Osteoblast (primary cell): ENCODE results near the gene ZWILCH. TPM values are rescaled to one million over a fixed set of nuclear protein-coding genes. Genes with fewer than 3 reads are reported as not detected.

Experiments
- DNase-seq: peaks from one replicate; pipeline ENCODE4 v3.0.0; 2011; ENCODE audit warnings: low spot score, mixed read lengths; ENCODE audit not compliant: insufficient read length; ENCODE audit errors: missing footprints
- H2AFZ ChIP-seq: 2 replicates; pipeline ENCODE4 v1.6.0; 2011; ENCODE audit warnings: mild to moderate bottlenecking, low read length
- H3K27ac ChIP-seq: 2 replicates; pipeline ENCODE4 v1.5.1; 2011; ENCODE audit warnings: mild to moderate bottlenecking, low read depth, low read length, moderate library complexity
- H3K27me3 ChIP-seq: 2 replicates; pipeline ENCODE4 v1.6.0; 2012; ENCODE audit warnings: mild to moderate bottlenecking, control low read depth, inconsistent platforms, low read length, moderate library complexity; ENCODE audit not compliant: insufficient read depth
- H3K36me3 ChIP-seq: 2 replicates; pipeline ENCODE4 v1.5.1; 2011; ENCODE audit warnings: mild to moderate bottlenecking, low read length, control low read depth, moderate library complexity; ENCODE audit not compliant: insufficient read depth
- H3K4me1 ChIP-seq: 2 replicates; pipeline ENCODE4 v1.5.1; 2011; ENCODE audit warnings: mild to moderate bottlenecking, low read length, control low read depth, moderate library complexity; ENCODE audit not compliant: insufficient read depth
- H3K4me2 ChIP-seq: 2 replicates; pipeline ENCODE4 v1.6.0; 2011; ENCODE audit warnings: mild to moderate bottlenecking, low read length; ENCODE audit not compliant: insufficient read depth
- H3K4me3 ChIP-seq: fragments of 200-600 bp; sonication (generic); 3 replicates; pipeline ENCODE4 v1.5.1; 2012; ENCODE audit warnings: mild to moderate bottlenecking, low read length, inconsistent platforms; ENCODE audit not compliant: insufficient read depth
- H3K79me2 ChIP-seq: 2 replicates; pipeline ENCODE4 v1.6.0; 2012; ENCODE audit warnings: mild to moderate bottlenecking, low read length, control low read depth, inconsistent platforms; ENCODE audit not compliant: insufficient read depth
- H3K9me3 ChIP-seq: 2 replicates; pipeline ENCODE4 v1.5.1; 2011; ENCODE audit warnings: low read depth, low read length, control low read depth
- H4K20me1 ChIP-seq: 2 replicates; pipeline ENCODE4 v1.6.0; 2012; ENCODE audit warnings: mild to moderate bottlenecking, low read length, control low read depth; ENCODE audit not compliant: insufficient read depth
- CTCF ChIP-seq: IDR thresholded peaks from 2 replicates; pipeline ENCODE4 v1.5.1; 2011; ENCODE audit warnings: mild to moderate bottlenecking, low read depth, low read length, moderate library complexity; ENCODE audit errors: extremely low read depth
- total RNA-seq: library from RNA; depleted of rRNA; stranded (reverse); fragments of >200 nt; gene quantifications from 2 replicates; pipeline ENCODE4 v1.2.3, GENCODE V29; 2012

The ZWILCH gene
- total RNA-seq, 1 donor = 8.7 TPM

- Histone ChIP-seq H3K27me3 (no peaks in the 10 kb centered on the region), H3K4me1 (no peaks in the 10 kb centered on the region), H3K79me2 (no peaks in the 10 kb centered on the region), H4K20me1 (no peaks in the 10 kb centered on the region), H3K4me2 (no peak overlapping the region), H3K27ac (no peak overlapping the region), H3K4me3 (no peak overlapping the region), H3K9me3 (no peaks in the 10 kb centered on the region), H3K36me3 (peaks cover 6% of the 10 kb centered on the region), H2AFZ (no peak overlapping the region)
- no peak for TF ChIP-seq CTCF
- DNase-seq = no peak
Measured at GRCh38 chr15:66558271-66558670, 53.1 kb downstream of the ZWILCH start.

- peaks cover 6% of the 10 kb centered on the region for H3K36me3 ChIP-seq
- H3K9me3 ChIP-seq = no peaks in the 10 kb centered on the region
- TF ChIP-seq CTCF = no peak
- DNase-seq = no peak
- no peak overlapping the region for H3K4me3 ChIP-seq
- H3K4me1 ChIP-seq = peaks cover 9% of the 10 kb centered on the region
- H3K27ac ChIP-seq = no peak overlapping the region
- no peaks in the 10 kb centered on the region for H3K79me2 ChIP-seq
- H4K20me1 ChIP-seq = no peaks in the 10 kb centered on the region
- H2AFZ ChIP-seq = no peak overlapping the region
- H3K4me2 ChIP-seq = no peak overlapping the region
- no peaks in the 10 kb centered on the region for H3K27me3 ChIP-seq
Measured at GRCh38 chr15:66560856-66561525, 55.9 kb downstream of the ZWILCH start.

- Histone ChIP-seq H3K36me3 (no peaks in the 10 kb centered on the region), H3K9me3 (no peaks in the 10 kb centered on the region), H3K4me2 (no peak overlapping the region), H3K4me3 (no peak overlapping the region), H3K4me1 (peaks cover 17% of the 10 kb centered on the region), H3K27ac (no peak overlapping the region), H3K27me3 (no peaks in the 10 kb centered on the region), H3K79me2 (no peaks in the 10 kb centered on the region), H2AFZ (no peak overlapping the region), H4K20me1 (no peaks in the 10 kb centered on the region)
- DNase-seq = no peak
- no peak for TF ChIP-seq CTCF
Measured at GRCh38 chr15:66563126-66563525, 58.0 kb downstream of the ZWILCH start.

- no peaks in the 10 kb centered on the region for H3K9me3 ChIP-seq
- H3K27ac ChIP-seq = no peak overlapping the region
- no peaks in the 10 kb centered on the region for H4K20me1 ChIP-seq
- no peak for TF ChIP-seq CTCF
- H3K36me3 ChIP-seq = no peaks in the 10 kb centered on the region
- no peak overlapping the region for H3K4me3 ChIP-seq
- no peaks in the 10 kb centered on the region for H3K79me2 ChIP-seq
- H2AFZ ChIP-seq = no peak overlapping the region
- DNase-seq = no peak
- H3K27me3 ChIP-seq = no peaks in the 10 kb centered on the region
- peaks cover 17% of the 10 kb centered on the region for H3K4me1 ChIP-seq
- no peak overlapping the region for H3K4me2 ChIP-seq
Measured at GRCh38 chr15:66563566-66564110, 58.5 kb downstream of the ZWILCH start.
